ENCODE results near the gene USP7. TPM values are rescaled to one million over a fixed set of nuclear protein-coding genes. Genes with fewer than 3 reads are reported as not detected.

USP7 gene
- polyA plus RNA-seq, 1 donor (not counting 4 experiments of a cell fraction or from before 2014, with no cell fraction given) = 63.4 TPM

DNA sequence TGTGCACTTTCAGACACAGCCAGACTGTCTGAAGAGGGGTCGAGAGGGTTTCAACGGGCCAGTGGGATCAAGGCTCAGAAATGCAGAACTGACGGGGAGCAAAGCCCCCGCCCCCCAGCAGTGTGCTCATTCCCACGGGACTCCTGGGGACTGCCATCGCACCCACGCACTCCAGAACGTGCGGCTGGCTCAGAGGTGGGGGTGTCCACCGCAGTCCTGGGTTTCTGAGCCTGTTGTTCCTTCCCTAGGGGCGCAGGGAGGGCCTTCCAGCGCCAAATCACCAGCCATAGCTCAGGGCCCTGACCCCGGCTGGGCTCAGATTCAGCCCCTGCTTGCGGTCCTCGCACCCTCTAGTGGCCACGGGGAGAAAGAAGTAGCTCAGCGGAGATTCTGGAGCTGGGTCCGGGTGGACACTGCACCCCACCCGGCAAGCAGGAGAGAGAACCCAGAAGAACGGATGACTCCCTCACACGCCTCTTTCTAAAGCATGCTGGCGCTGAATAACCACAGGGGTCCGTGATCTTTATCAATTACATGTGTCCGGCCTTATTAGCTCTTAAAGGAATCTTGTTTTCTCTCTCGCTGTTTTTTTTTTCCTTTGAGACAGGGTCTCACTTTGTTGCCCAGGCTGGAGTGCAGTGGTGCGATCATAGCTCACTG is 45.0 kb upstream of the USP7 start:
- H3K36me3 ChIP-seq (ENCODE audit: control insufficient read depth in 2 of 2, extremely low read depth in 1 of 2, insufficient read depth in 2 of 2, low read length in 2 of 2) = no peaks in the 10 kb centered on the region
- no peaks in the 10 kb centered on the region for H4K20me1 ChIP-seq (ENCODE audit: control insufficient read depth, extremely low read depth, insufficient read depth, low read length)
- DNase-seq (ENCODE audit: low read depth, low spot score) = no peak
- H3K27me3 ChIP-seq (ENCODE audit: control insufficient read depth, extremely low read depth, insufficient read depth, low read length) = no peaks in the 10 kb centered on the region
- H3K9ac ChIP-seq (ENCODE audit: control insufficient read depth, extremely low read depth, insufficient read depth, low read length) = no peak overlapping the region
- no peak for FAIRE-seq
- H3K79me2 ChIP-seq (ENCODE audit: control insufficient read depth, insufficient read depth, low read length) = no peaks in the 10 kb centered on the region
- no peak overlapping the region for H3K27ac ChIP-seq (ENCODE audit: control insufficient read depth, insufficient read depth, low read length)
- H3K4me1 ChIP-seq (ENCODE audit: control insufficient read depth, extremely low read depth, insufficient read depth, low read length) = peaks cover 7% of the 10 kb centered on the region
- H3K9me3 ChIP-seq (ENCODE audit: control insufficient read depth, low read depth, low read length) = no peaks in the 10 kb centered on the region
- TF ChIP-seq EZH2 (IDR thresholded peaks at IDR 0.05; ENCODE audit: low read length) = no peak
- TF ChIP-seq, protein P1, sequence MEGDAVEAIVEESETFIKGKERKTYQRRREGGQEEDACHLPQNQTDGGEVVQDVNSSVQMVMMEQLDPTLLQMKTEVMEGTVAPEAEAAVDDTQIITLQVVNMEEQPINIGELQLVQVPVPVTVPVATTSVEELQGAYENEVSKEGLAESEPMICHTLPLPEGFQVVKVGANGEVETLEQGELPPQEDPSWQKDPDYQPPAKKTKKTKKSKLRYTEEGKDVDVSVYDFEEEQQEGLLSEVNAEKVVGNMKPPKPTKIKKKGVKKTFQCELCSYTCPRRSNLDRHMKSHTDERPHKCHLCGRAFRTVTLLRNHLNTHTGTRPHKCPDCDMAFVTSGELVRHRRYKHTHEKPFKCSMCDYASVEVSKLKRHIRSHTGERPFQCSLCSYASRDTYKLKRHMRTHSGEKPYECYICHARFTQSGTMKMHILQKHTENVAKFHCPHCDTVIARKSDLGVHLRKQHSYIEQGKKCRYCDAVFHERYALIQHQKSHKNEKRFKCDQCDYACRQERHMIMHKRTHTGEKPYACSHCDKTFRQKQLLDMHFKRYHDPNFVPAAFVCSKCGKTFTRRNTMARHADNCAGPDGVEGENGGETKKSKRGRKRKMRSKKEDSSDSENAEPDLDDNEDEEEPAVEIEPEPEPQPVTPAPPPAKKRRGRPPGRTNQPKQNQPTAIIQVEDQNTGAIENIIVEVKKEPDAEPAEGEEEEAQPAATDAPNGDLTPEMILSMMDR (optimal IDR thresholded peaks at IDR 0.05 in 1 of 3, IDR thresholded peaks at IDR 0.05 in 1 of 3, conservative IDR thresholded peaks at IDR 0.05 in 1 of 3; ENCODE audit: extremely low read depth in 1 of 3, insufficient read depth in 2 of 3, low read length in 3 of 3) = peak; percentile 66 to 96 (median 87)
- dilution Hi-C loops (cut with MboI; ENCODE audit: extremely low pct_ligation_motif_present, low sequenced_read_pairs) = no loop called here
- H3K4me2 ChIP-seq (ENCODE audit: control insufficient read depth, extremely low read depth, insufficient read depth, low read depth, low read length) = peak overlapping the region; percentile 12
- no peaks in the 10 kb centered on the region for H3K9me1 ChIP-seq (ENCODE audit: control insufficient read depth, extremely low read depth, insufficient read depth, low read length)
- peak overlapping the region; percentile 84 for H2AFZ ChIP-seq (ENCODE audit: control insufficient read depth, low read length)
- H3K4me3 ChIP-seq (ENCODE audit: control insufficient read depth in 2 of 3, extremely low read depth in 1 of 3, insufficient read depth in 2 of 3, low read depth in 1 of 3, low read length in 3 of 3) = peak overlapping the region in 1 of 3 experiments; percentile 4

DNA sequence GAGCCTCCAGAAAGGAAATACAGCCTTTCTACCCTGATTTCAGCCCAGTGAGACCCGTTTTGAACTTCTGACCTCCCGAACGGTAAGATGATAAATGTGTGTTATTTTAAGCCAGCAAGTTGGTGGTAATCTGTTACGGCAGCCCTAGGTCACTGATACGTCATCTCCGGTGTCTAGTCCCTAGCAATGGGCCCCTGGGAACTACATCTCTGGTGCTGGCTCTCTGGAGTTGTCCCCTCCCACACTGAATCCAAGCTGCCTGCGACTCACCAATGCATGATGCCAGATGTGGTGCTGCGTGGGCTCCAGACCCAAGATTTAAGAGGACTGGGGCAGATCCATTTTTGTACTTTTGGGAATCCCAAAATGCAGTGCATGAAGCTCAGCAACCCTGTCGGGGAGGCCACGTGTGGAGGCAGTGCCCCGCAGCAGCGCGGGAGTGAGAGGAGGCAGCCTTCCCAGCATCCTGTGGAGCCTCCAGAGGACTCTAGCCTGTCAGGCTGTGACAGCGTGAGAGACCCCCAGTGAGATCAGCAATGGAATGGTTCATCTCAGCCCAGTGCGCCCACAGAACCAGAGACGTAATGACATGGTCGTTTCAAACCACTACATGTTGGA is 43.6 kb upstream of the USP7 start:
- H3K4me3 ChIP-seq (ENCODE audit: control insufficient read depth in 2 of 3, extremely low read depth in 1 of 3, insufficient read depth in 2 of 3, low read depth in 1 of 3, low read length in 3 of 3) = no peak overlapping the region
- H4K20me1 ChIP-seq (ENCODE audit: control insufficient read depth, extremely low read depth, insufficient read depth, low read length) = no peaks in the 10 kb centered on the region
- no peak for FAIRE-seq
- TF ChIP-seq, protein P1 (optimal IDR thresholded peaks at IDR 0.05 in 1 of 3, IDR thresholded peaks at IDR 0.05 in 1 of 3, conservative IDR thresholded peaks at IDR 0.05 in 1 of 3; ENCODE audit: extremely low read depth in 1 of 3, insufficient read depth in 2 of 3, low read length in 3 of 3) = no peak
- H3K36me3 ChIP-seq (ENCODE audit: control insufficient read depth in 2 of 2, extremely low read depth in 1 of 2, insufficient read depth in 2 of 2, low read length in 2 of 2) = no peaks in the 10 kb centered on the region
- no peaks in the 10 kb centered on the region for H3K9me3 ChIP-seq (ENCODE audit: control insufficient read depth, low read depth, low read length)
- no peak overlapping the region for H2AFZ ChIP-seq (ENCODE audit: control insufficient read depth, low read length)
- H3K9ac ChIP-seq (ENCODE audit: control insufficient read depth, extremely low read depth, insufficient read depth, low read length) = no peak overlapping the region
- no peaks in the 10 kb centered on the region for H3K9me1 ChIP-seq (ENCODE audit: control insufficient read depth, extremely low read depth, insufficient read depth, low read length)
- no peak for DNase-seq (ENCODE audit: low read depth, low spot score)
- H3K27me3 ChIP-seq (ENCODE audit: control insufficient read depth, extremely low read depth, insufficient read depth, low read length) = no peaks in the 10 kb centered on the region
- peaks cover 7% of the 10 kb centered on the region for H3K4me1 ChIP-seq (ENCODE audit: control insufficient read depth, extremely low read depth, insufficient read depth, low read length)
- H3K4me2 ChIP-seq (ENCODE audit: control insufficient read depth, extremely low read depth, insufficient read depth, low read depth, low read length) = no peak overlapping the region
- dilution Hi-C loops (cut with MboI; ENCODE audit: extremely low pct_ligation_motif_present, low sequenced_read_pairs) = no loop called here
- H3K79me2 ChIP-seq (ENCODE audit: control insufficient read depth, insufficient read depth, low read length) = no peaks in the 10 kb centered on the region
- no peak overlapping the region for H3K27ac ChIP-seq (ENCODE audit: control insufficient read depth, insufficient read depth, low read length)
